Mesendoderm (in vitro differentiated cells): Measurements from ENCODE around the gene EEF1E1.

Experiments used
- DNase-seq: peaks from one replicate; pipeline ENCODE4 v3.0.0; 2013
- H2AK5ac ChIP-seq: 2 replicates; pipeline ENCODE4 v1.6.1; 2013; ENCODE audit warnings: low read length, inconsistent platforms
- H2BK120ac ChIP-seq: 2 replicates; pipeline ENCODE4 v1.6.1; 2013; ENCODE audit warnings: low read depth, mild to moderate bottlenecking, low read length, moderate library complexity, mixed read lengths
- H2BK15ac ChIP-seq: replicated peaks from 2 replicates; pipeline ENCODE4 v1.6.1; 2013; ENCODE audit warnings: low read depth, mild to moderate bottlenecking, moderate library complexity
- H2BK5ac ChIP-seq: 2 replicates; pipeline ENCODE4 v1.6.1; 2013; ENCODE audit warnings: low read length, inconsistent platforms
- H3K18ac ChIP-seq: 2 replicates; pipeline ENCODE4 v1.6.1; 2013; ENCODE audit warnings: mild to moderate bottlenecking, low read length, mixed read lengths
- H3K23ac ChIP-seq: one replicate; pipeline ENCODE4 v1.6.1; 2013; ENCODE audit warnings: low read length
- H3K27ac ChIP-seq: 2 replicates; pipeline ENCODE4 v1.5.1; 2013; ENCODE audit warnings: low read depth, mild to moderate bottlenecking, inconsistent platforms, low read length, moderate library complexity
- H3K27me3 ChIP-seq: 2 replicates; pipeline ENCODE4 v1.6.1; 2013; ENCODE audit warnings: low read length, control low read depth, mild to moderate bottlenecking, inconsistent platforms; ENCODE audit not compliant: insufficient read depth, poor library complexity
- H3K36me3 ChIP-seq: 2 replicates; pipeline ENCODE4 v1.6.1; 2013; ENCODE audit warnings: low read length, inconsistent platforms; ENCODE audit not compliant: control insufficient read depth, insufficient read depth
- H3K4ac ChIP-seq: one replicate; pipeline ENCODE4 v1.6.1; 2013; ENCODE audit warnings: low read depth, mild to moderate bottlenecking, low read length, moderate library complexity
- H3K4me1 ChIP-seq: 2 replicates; pipeline ENCODE4 v1.6.1; 2013; ENCODE audit warnings: low read depth, low read length, inconsistent platforms; ENCODE audit not compliant: control insufficient read depth
- H3K4me2 ChIP-seq: 2 replicates; pipeline ENCODE4 v1.6.1; 2013; ENCODE audit warnings: low read length
- H3K4me3 ChIP-seq: 2 replicates; pipeline ENCODE4 v1.5.1; 2013; ENCODE audit warnings: mild to moderate bottlenecking, low read length
- H3K56ac ChIP-seq: one replicate; pipeline ENCODE4 v1.6.1; 2013; ENCODE audit warnings: low read length
- H3K79me1 ChIP-seq: 2 replicates; pipeline ENCODE4 v1.6.1; 2013; ENCODE audit warnings: low read length, inconsistent platforms
- H3K79me2 ChIP-seq: 2 replicates; pipeline ENCODE4 v1.6.1; 2013; ENCODE audit warnings: mild to moderate bottlenecking, low read length; ENCODE audit not compliant: control insufficient read depth, insufficient read depth
- H3K9ac ChIP-seq: 2 replicates; pipeline ENCODE4 v1.6.1; 2013; ENCODE audit warnings: low read length, inconsistent platforms
- H4K5ac ChIP-seq: one replicate; pipeline ENCODE4 v1.6.1; 2013; ENCODE audit warnings: low read length
- H4K8ac ChIP-seq: one replicate; pipeline ENCODE4 v1.6.1; 2013; ENCODE audit warnings: low read depth, mild to moderate bottlenecking, control low read depth, low read length, moderate library complexity
- WGBS: extraction: QIAGEN DNeasy Blood & Tissue Kit; methylation state at CpG from one replicate; pipeline ENCODE4 v1.1.7; 2013; ENCODE audit warnings: low lambda C conversion rate, missing lambda C conversion rate; ENCODE audit not compliant: insufficient coverage; ENCODE audit errors: extremely low coverage; 5-methylcytosine and 5-hydroxymethylcytosine counted together

Gene EEF1E1

DNA sequence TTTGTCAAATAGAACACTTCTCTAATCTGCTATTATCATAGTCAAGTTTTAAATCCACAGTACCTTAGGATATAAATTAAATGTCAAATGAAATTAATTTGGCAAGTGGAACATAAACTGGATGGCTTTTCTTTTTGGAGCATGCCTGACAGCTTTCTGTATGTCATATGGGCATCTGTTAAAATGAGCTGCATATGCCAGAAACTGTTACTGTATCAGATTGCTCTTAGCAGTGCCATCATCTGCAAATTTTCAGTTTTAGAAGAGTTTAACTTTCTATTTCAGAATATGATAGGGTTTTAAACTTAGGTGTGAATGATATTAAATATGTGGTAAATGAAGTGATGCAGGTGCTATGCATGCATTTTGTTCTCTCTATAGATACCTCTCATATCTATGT lies 3.4 kb upstream of the EEF1E1 start:
- Histone ChIP-seq H2BK5ac (no peak overlapping the region), H3K4ac (no peak overlapping the region), H4K8ac (no peak overlapping the region), H2BK120ac (no peak overlapping the region), H3K9ac (no peak overlapping the region), H3K18ac (no peak overlapping the region), H4K5ac (no peak overlapping the region), H3K4me3 (no peak overlapping the region), H3K23ac (no peak overlapping the region), H3K4me1 (no peaks in the 10 kb centered on the region), H3K36me3 (no peaks in the 10 kb centered on the region), H2AK5ac (no peak overlapping the region), H3K4me2 (no peak overlapping the region), H2BK15ac (no peak overlapping the region), H3K27ac (no peak overlapping the region), H3K56ac (no peak overlapping the region), H3K79me1 (no peaks in the 10 kb centered on the region), H3K27me3 (no peaks in the 10 kb centered on the region), H3K79me2 (peaks cover 11% of the 10 kb centered on the region)
- DNase-seq, result no peak

DNA sequence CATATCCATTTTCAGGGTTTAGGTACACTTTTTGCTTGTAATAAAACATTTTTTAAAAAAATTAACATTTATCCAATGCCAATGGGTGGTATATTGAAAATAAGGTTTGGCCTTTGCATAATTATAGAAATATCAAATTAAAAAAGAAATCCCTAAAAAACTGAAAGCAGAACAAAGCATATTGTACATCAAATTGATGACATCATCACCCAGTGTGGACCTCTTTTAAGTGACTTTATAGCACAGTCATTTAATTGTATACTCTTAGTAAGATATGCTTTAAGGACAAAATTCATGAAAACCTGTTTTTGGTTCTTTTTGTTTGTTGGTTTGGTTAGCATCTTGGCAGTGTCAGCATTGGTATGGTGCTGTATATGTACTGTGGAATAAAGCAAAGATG lies 1.4 kb upstream of the EEF1E1 start:
- Histone ChIP-seq H3K56ac (no peak overlapping the region), H3K27me3 (no peaks in the 10 kb centered on the region), H2BK5ac (no peak overlapping the region), H3K23ac (no peak overlapping the region), H3K4me3 (no peak overlapping the region), H3K79me1 (no peaks in the 10 kb centered on the region), H2AK5ac (no peak overlapping the region), H4K5ac (no peak overlapping the region), H3K9ac (no peak overlapping the region), H2BK120ac (no peak overlapping the region), H3K4me2 (no peak overlapping the region), H3K18ac (no peak overlapping the region), H4K8ac (no peak overlapping the region), H2BK15ac (no peak overlapping the region), H3K79me2 (peaks cover 31% of the 10 kb centered on the region), H3K4ac (no peak overlapping the region), H3K4me1 (no peaks in the 10 kb centered on the region), H3K27ac (no peak overlapping the region), H3K36me3 (no peaks in the 10 kb centered on the region)
- DNase-seq, result no peak

DNA sequence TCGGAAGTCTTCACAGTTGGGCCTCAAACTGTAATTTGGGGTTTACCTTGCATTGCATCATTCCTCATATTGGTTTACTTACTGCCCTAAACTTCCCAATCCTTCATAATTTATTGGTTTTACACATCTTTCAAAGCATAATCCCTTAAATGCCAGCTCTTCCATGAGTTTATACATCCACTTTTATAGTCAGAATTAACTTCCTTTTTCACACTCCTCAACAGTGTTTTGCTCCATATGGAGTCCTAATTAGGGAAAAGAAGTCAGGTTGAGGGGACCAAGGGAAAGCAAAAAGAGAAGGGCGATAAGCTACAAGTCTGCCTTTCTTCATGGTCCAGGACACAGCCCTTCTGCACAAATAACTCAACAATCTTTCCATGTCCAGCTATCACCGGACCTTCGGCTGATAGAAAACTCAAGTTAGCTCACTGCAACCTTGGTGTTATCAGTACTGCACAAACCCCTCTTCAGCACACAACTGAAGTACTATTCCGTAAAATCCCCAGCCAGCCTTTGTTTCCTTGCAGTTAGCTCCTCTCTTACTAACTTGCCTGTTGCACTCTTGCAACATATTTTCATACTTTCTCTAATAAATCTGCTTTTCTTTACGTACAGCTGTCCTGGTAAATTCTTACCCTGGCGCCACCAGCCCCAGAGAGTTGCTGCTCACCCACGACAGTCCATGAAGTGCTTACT lies 2.0 kb downstream of the EEF1E1 start:
- H3K9ac ChIP-seq, result peak overlapping the region; percentile 29
- no peak overlapping the region for H2BK120ac ChIP-seq
- no peaks in the 10 kb centered on the region for H3K4me1 ChIP-seq
- H2BK5ac ChIP-seq, result no peak overlapping the region
- H3K79me2 ChIP-seq, result peaks cover 46% of the 10 kb centered on the region
- WGBS, result no CpG with 5 or more reads among the region's 8 CpGs
- no peak overlapping the region for H3K4ac ChIP-seq
- H4K5ac ChIP-seq, result no peak overlapping the region
- H3K56ac ChIP-seq, result peak overlapping the region; percentile 66
- peaks cover 4% of the 10 kb centered on the region for H3K79me1 ChIP-seq
- peak overlapping the region; percentile 20 for H3K4me2 ChIP-seq
- no peak overlapping the region for H3K23ac ChIP-seq
- no peak overlapping the region for H2BK15ac ChIP-seq
- H3K27ac ChIP-seq, result no peak overlapping the region
- no peak for DNase-seq
- H3K18ac ChIP-seq, result no peak overlapping the region
- no peak overlapping the region for H2AK5ac ChIP-seq
- peaks cover 6% of the 10 kb centered on the region for H3K36me3 ChIP-seq
- no peak overlapping the region for H4K8ac ChIP-seq
- no peaks in the 10 kb centered on the region for H3K27me3 ChIP-seq
- H3K4me3 ChIP-seq, result no peak overlapping the region

DNA sequence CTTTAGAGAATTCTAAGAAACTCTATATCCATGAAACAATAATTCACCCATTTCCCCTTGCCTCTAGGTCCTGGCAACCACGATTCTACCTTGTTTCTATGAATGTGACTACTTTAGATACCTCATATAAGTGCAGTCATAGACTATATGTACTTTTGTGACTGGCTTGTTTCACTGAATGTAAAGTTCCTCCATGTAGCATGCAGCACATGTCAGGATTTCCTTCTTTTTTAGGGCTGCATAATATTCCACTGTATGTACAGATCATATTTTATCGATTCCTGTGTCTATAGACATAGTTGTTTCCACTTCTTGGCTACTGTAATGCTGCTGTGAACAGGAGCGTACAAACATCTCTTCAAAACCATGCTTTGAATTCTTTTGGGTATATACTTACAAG lies 11.7 kb downstream of the EEF1E1 start:
- Histone ChIP-seq H3K79me2 (peaks cover 4% of the 10 kb centered on the region), H3K36me3 (peaks cover 9% of the 10 kb centered on the region), H3K4ac (no peak overlapping the region), H2BK120ac (no peak overlapping the region), H3K4me1 (no peaks in the 10 kb centered on the region), H2BK15ac (no peak overlapping the region), H3K27me3 (no peaks in the 10 kb centered on the region), H3K56ac (no peak overlapping the region), H3K4me2 (no peak overlapping the region), H3K23ac (no peak overlapping the region), H3K27ac (no peak overlapping the region), H3K4me3 (no peak overlapping the region), H4K5ac (no peak overlapping the region), H3K18ac (no peak overlapping the region), H3K79me1 (peaks cover 12% of the 10 kb centered on the region), H2AK5ac (no peak overlapping the region), H4K8ac (no peak overlapping the region), H3K9ac (no peak overlapping the region), H2BK5ac (no peak overlapping the region)
- no CpG with 5 or more reads among the region's 3 CpGs for WGBS
- DNase-seq, result no peak

DNA sequence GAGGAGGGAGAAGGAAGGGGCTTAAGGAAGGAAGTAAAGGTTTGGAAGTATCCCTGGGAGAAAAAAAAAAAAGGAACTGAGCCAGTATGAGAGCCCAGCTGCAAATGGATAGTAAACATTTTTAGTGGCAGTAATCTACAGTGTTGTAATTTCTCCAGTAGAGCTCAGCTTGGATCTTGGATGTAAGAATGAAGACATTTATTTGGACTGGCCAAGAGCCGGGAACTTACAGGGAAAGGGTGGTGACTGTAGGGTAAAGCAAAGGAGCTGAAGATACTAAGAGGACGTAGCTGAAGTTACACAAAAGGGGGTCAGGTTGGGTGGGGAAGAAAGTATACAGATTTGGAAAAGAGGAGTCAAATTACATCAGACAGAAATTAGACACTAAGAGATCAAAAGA lies 13.5 kb downstream of the EEF1E1 start:
- Histone ChIP-seq H3K4ac (no peak overlapping the region), H3K23ac (no peak overlapping the region), H3K4me2 (no peak overlapping the region), H2BK5ac (no peak overlapping the region), H3K79me1 (peaks cover 12% of the 10 kb centered on the region), H2BK15ac (no peak overlapping the region), H3K36me3 (peaks cover 7% of the 10 kb centered on the region), H3K4me1 (no peaks in the 10 kb centered on the region), H2BK120ac (no peak overlapping the region), H3K27ac (no peak overlapping the region), H4K5ac (no peak overlapping the region), H3K4me3 (no peak overlapping the region), H3K18ac (no peak overlapping the region), H2AK5ac (no peak overlapping the region), H3K56ac (no peak overlapping the region), H4K8ac (no peak overlapping the region), H3K79me2 (peaks cover 3% of the 10 kb centered on the region), H3K27me3 (no peaks in the 10 kb centered on the region), H3K9ac (no peak overlapping the region)
- WGBS, result no CpG with 5 or more reads among the region's 2 CpGs
- DNase-seq, result no peak
